IMR-90 (cell line): ENCODE results near the gene NPPA. TPM values are rescaled to one million over a fixed set of nuclear protein-coding genes. Genes with fewer than 3 reads are reported as not detected.

Source experiments
- ATAC-seq: fragments of 200-7000 bp; cut with Tn5 transposase; 2 replicates; pipeline ENCODE4 v1.9.1; 2020; ENCODE audit warnings: low read depth, mild to moderate bottlenecking, moderate library complexity
- BruUV-seq: library from RNA; stranded (reverse); fragments of 400-500 nt; replicated peaks from 2 replicates; lab custom pipeline; 2021; lab: Mats Ljungman, UMichigan
- CTCF ChIA-PET: fragments of 300-600 bp; formaldehyde crosslinking; extraction: SDS; loops from one replicate; lab custom pipeline; 2021; ENCODE audit warnings: antibody characterized with exemption; lab: Yijun Ruan, JAX
- POLR2A ChIA-PET: fragments of 300-600 bp; sonication (Branson Sonifier 250); formaldehyde crosslinking; loops from one replicate; lab custom pipeline; 2022; ENCODE audit warnings: antibody characterized with exemption; ENCODE audit not compliant: unreplicated experiment; lab: Charles Lee
- DNase-seq: peaks from one replicate; pipeline ENCODE4 v3.0.0; 2013
- H2AFZ ChIP-seq: replicated peaks from 2 replicates; pipeline ENCODE3; 2013; ENCODE audit warnings: low read length, mild to moderate bottlenecking; ENCODE audit not compliant: poor library complexity
- H2AK5ac ChIP-seq: 2 replicates; pipeline ENCODE4 v1.6.1; 2013; ENCODE audit warnings: low read depth, low read length, inconsistent platforms
- H2AK9ac ChIP-seq: replicated peaks from 2 replicates; pipeline ENCODE3; 2013; ENCODE audit warnings: mild to moderate bottlenecking, low read depth, low read length, moderate library complexity; ENCODE audit not compliant: poor library complexity
- H2BK120ac ChIP-seq: 2 replicates; pipeline ENCODE4 v1.6.1; 2013; ENCODE audit warnings: low read depth, low read length, inconsistent platforms
- H2BK15ac ChIP-seq: 3 replicates; pipeline ENCODE4 v1.6.1; 2013; ENCODE audit warnings: low read depth, low read length, inconsistent platforms
- H2BK20ac ChIP-seq: 2 replicates; pipeline ENCODE4 v1.6.1; 2013; ENCODE audit warnings: low read depth, mild to moderate bottlenecking, inconsistent platforms, low read length, moderate library complexity
- H2BK5ac ChIP-seq: 2 replicates; pipeline ENCODE4 v1.6.1; 2013; ENCODE audit warnings: mild to moderate bottlenecking, low read depth, low read length, inconsistent platforms; ENCODE audit not compliant: poor library complexity, severe bottlenecking
- H3K14ac ChIP-seq: replicated peaks from 2 replicates; pipeline ENCODE4 v1.6.1; 2013; ENCODE audit warnings: low read depth, low read length, inconsistent platforms
- H3K18ac ChIP-seq: 2 replicates; pipeline ENCODE4 v1.6.1; 2013; ENCODE audit warnings: low read depth, low read length, control low read depth
- H3K23ac ChIP-seq: 2 replicates; pipeline ENCODE4 v1.6.1; 2013; ENCODE audit warnings: low read depth, low read length, inconsistent platforms
- H3K27ac ChIP-seq: 2 replicates; pipeline ENCODE4 v1.5.1; 2013; ENCODE audit warnings: mild to moderate bottlenecking, control low read depth, low read length; ENCODE audit not compliant: insufficient read depth
- H3K27me3 ChIP-seq: 2 replicates; pipeline ENCODE4 v1.6.1; 2013; ENCODE audit warnings: low read length; ENCODE audit not compliant: control insufficient read depth, insufficient read depth
- H3K36me3 ChIP-seq: 2 replicates; pipeline ENCODE4 v1.6.1; 2013; ENCODE audit warnings: low read length, mixed read lengths; ENCODE audit not compliant: control insufficient read depth, insufficient read depth
- H3K4ac ChIP-seq: 2 replicates; pipeline ENCODE4 v1.6.1; 2013; ENCODE audit warnings: low read depth, low read length, inconsistent platforms
- H3K4me1 ChIP-seq: 2 replicates; pipeline ENCODE4 v1.6.1; 2013; ENCODE audit warnings: low read length, mixed read lengths; ENCODE audit not compliant: control insufficient read depth, insufficient read depth
- H3K4me2 ChIP-seq: 2 replicates; pipeline ENCODE4 v1.6.1; 2013; ENCODE audit warnings: low read depth, mild to moderate bottlenecking, control low read depth, low read length, moderate library complexity
- H3K4me3 ChIP-seq: 2 replicates; pipeline ENCODE4 v1.5.1; 2013; ENCODE audit warnings: low read depth, mild to moderate bottlenecking, control low read depth, low read length, moderate library complexity; ENCODE audit not compliant: insufficient read depth
- H3K56ac ChIP-seq: 2 replicates; pipeline ENCODE4 v1.6.1; 2013; ENCODE audit warnings: low read length, inconsistent platforms; ENCODE audit not compliant: insufficient read depth; ENCODE audit errors: extremely low read depth
- H3K79me1 ChIP-seq, 2 experiments: 2 replicates each; pipeline ENCODE4 v1.6.1; 2013; ENCODE audit warnings: low read length in 2 of 2, inconsistent platforms in 1 of 2, low read depth in 1 of 2
- H3K9ac ChIP-seq: 2 replicates; pipeline ENCODE4 v1.6.1; 2013; ENCODE audit warnings: low read depth, low read length, control low read depth
- H3K9me1 ChIP-seq: 2 replicates; pipeline ENCODE4 v1.6.1; 2013; ENCODE audit warnings: low read length, inconsistent platforms; ENCODE audit not compliant: insufficient read depth
- H3K9me3 ChIP-seq: 2 replicates; pipeline ENCODE4 v1.6.1; 2013; ENCODE audit warnings: low read length; ENCODE audit not compliant: control insufficient read depth, insufficient read depth
- H4K20me1 ChIP-seq: 2 replicates; pipeline ENCODE4 v1.6.1; 2013; ENCODE audit warnings: low read length, inconsistent platforms; ENCODE audit not compliant: insufficient read depth
- H4K5ac ChIP-seq: 2 replicates; pipeline ENCODE4 v1.6.1; 2013; ENCODE audit warnings: mild to moderate bottlenecking, low read depth, low read length, control low read depth
- H4K8ac ChIP-seq, 2 experiments: 2 replicates each; pipeline ENCODE4 v1.6.1; 2013; ENCODE audit warnings: low read depth in 2 of 2, low read length in 2 of 2, control low read depth in 1 of 2, inconsistent platforms in 1 of 2
- H4K91ac ChIP-seq: 2 replicates; pipeline ENCODE4 v1.6.1; 2013; ENCODE audit warnings: low read depth, low read length, inconsistent platforms; ENCODE audit not compliant: insufficient read depth
- BHLHE40 ChIP-seq: fragments of 150-350 bp; IDR thresholded peaks from 2 replicates; pipeline ENCODE4 v1.6.1; 2016; ENCODE audit warnings: mild to moderate bottlenecking, low read depth, low read length
- CEBPB ChIP-seq: IDR thresholded peaks from 2 replicates; pipeline ENCODE4 v1.6.1; 2012; ENCODE audit warnings: low read depth, low read length, improper control_type of control experiment
- CHD1 ChIP-seq: IDR thresholded peaks from 2 replicates; pipeline ENCODE4 v1.6.1; 2012; ENCODE audit warnings: low read depth, low read length, improper control_type of control experiment
- CTCF ChIP-seq: conservative IDR thresholded peaks from 2 replicates; pipeline ENCODE4 v1.5.1; 2012; ENCODE audit warnings: mild to moderate bottlenecking, low read depth, low read length, improper control_type of control experiment
- ELK1 ChIP-seq: fragments of 150-350 bp; IDR thresholded peaks from 2 replicates; pipeline ENCODE4 v1.6.1; 2016; ENCODE audit warnings: low read depth, mild to moderate bottlenecking, low read length, moderate library complexity, borderline replicate concordance
- FOS ChIP-seq: fragments of 150-350 bp; IDR thresholded peaks from 2 replicates; pipeline ENCODE4 v1.6.1; 2016; ENCODE audit warnings: low read depth, low read length
- MAFK ChIP-seq: IDR thresholded peaks from 2 replicates; pipeline ENCODE4 v1.6.1; 2012; ENCODE audit warnings: low read depth, low read length, improper control_type of control experiment
- MXI1 ChIP-seq: IDR thresholded peaks from 2 replicates; pipeline ENCODE4 v1.6.1; 2012; ENCODE audit warnings: low read depth, mild to moderate bottlenecking, low read length, moderate library complexity, borderline replicate concordance
- NFE2L2 ChIP-seq: fragments of 150-350 bp; IDR thresholded peaks from 2 replicates; pipeline ENCODE4 v1.6.1; 2016; ENCODE audit warnings: low read depth, mild to moderate bottlenecking, low read length
- POLR2A ChIP-seq: IDR thresholded peaks from 2 replicates; pipeline ENCODE4 v1.6.1; 2012; ENCODE audit warnings: mild to moderate bottlenecking, low read depth, low read length
- RAD21 ChIP-seq: IDR thresholded peaks from 2 replicates; pipeline ENCODE4 v1.6.1; 2012; ENCODE audit warnings: low read length, improper control_type of control experiment
- RCOR1 ChIP-seq: IDR thresholded peaks from 2 replicates; pipeline ENCODE4 v1.6.1; 2012; ENCODE audit warnings: mild to moderate bottlenecking, low read length, improper control_type of control experiment; ENCODE audit not compliant: insufficient replicate concordance
- RFX5 ChIP-seq: IDR thresholded peaks from 2 replicates; pipeline ENCODE4 v1.8.0; 2012; ENCODE audit warnings: low read depth, mild to moderate bottlenecking, low read length, moderate library complexity
- SMC3 ChIP-seq: fragments of 150-350 bp; IDR thresholded peaks from 2 replicates; pipeline ENCODE4 v1.6.1; 2016; ENCODE audit warnings: low read depth, mild to moderate bottlenecking, antibody characterized with exemption, low read length, moderate library complexity
- USF2 ChIP-seq: fragments of 150-350 bp; IDR thresholded peaks from 2 replicates; pipeline ENCODE4 v1.6.1; 2017; ENCODE audit warnings: mild to moderate bottlenecking, antibody characterized with exemption, low read length, low read depth
- WGBS, 2 experiments: methylation state at CpG; one replicate each; pipeline versions ENCODE4 v1.1.5 to v1.1.7; 2013; ENCODE audit warnings: missing lambda C conversion rate in 2 of 2; ENCODE audit not compliant: insufficient read length in 1 of 2; ENCODE audit errors: extremely low coverage in 2 of 2; 5-methylcytosine and 5-hydroxymethylcytosine counted together
- dilution Hi-C: fragments of 300-500 bp; cut with HindIII; formaldehyde crosslinking; loops from one replicate; pipeline ENCODE4 v1.14.3; 2018; ENCODE audit warnings: low sequenced_read_pairs; ENCODE audit not compliant: unreplicated experiment
- in situ Hi-C: fragments of 300-500 bp; cut with MboI; formaldehyde crosslinking; loops from 3 replicates; pipeline ENCODE4 v1.14.3; 2019; ENCODE audit warnings: low sequenced_read_pairs, inconsistent platforms, mixed read lengths
- intact Hi-C: fragments of 100-400 bp; cut with micrococcal nuclease; formaldehyde crosslinking; loops from 2 replicates; pipeline ENCODE4 v1.10.0; 2022
- polyA plus RNA-seq, 3 experiments: library from polyadenylated mRNA; depleted of rRNA; stranded (reverse); fragments of >200 nt; gene quantifications; 2 replicates each; pipeline ENCODE4 v1.2.3, GENCODE V29; 2012; ENCODE audit warnings: low replicate concordance in 1 of 3
- total RNA-seq: library from RNA; depleted of rRNA; stranded (reverse); fragments of >200 nt; gene quantifications from 2 replicates; pipeline ENCODE4 v1.2.3, GENCODE V29; 2012

NPPA gene
- total and polyA plus RNA-seq, 2 of the 4 experiments (the other 2 are of a cell fraction), result not detected

- Histone ChIP-seq H3K14ac (no peak overlapping the region), H3K23ac (no peak overlapping the region), H2AK9ac (no peak overlapping the region), H3K18ac (no peak overlapping the region), H2BK15ac (no peak overlapping the region), H3K9me1 (no peaks in the 10 kb centered on the region), H2BK20ac (no peak overlapping the region), H2AFZ (no peak overlapping the region), H3K9ac (no peak overlapping the region), H3K4ac (no peak overlapping the region), H3K4me3 (no peak overlapping the region), H3K36me3 (peaks cover 73% of the 10 kb centered on the region), H2BK5ac (no peak overlapping the region), H2BK120ac (no peak overlapping the region), H3K27me3 (no peaks in the 10 kb centered on the region), H3K27ac (no peak overlapping the region), H2AK5ac (no peak overlapping the region), H3K56ac (no peak overlapping the region), H4K5ac (no peak overlapping the region), H4K20me1 (peaks cover 9% of the 10 kb centered on the region; the same call in 1 of the 2 replicates), H3K9me3 (no peaks in the 10 kb centered on the region), H3K4me1 (no peaks in the 10 kb centered on the region), H3K79me1 (peaks cover 0 to 4% of the 10 kb centered on the region in 2 experiments; a peak in 2 of 4 replicates), H3K4me2 (no peak overlapping the region), H4K8ac (no peak overlapping the region), H4K91ac (no peak overlapping the region)
- ATAC-seq, result no peak
- BruUV-seq, result no TSS peak
- CTCF ChIA-PET, result no interaction called here
- in situ Hi-C loops (no loop called here), intact Hi-C loops (no loop called here), dilution Hi-C loops (no loop called here)
- 96% methylated on average over 3 of the region's 9 CpGs; no CpG with 5 or more reads in 1 of the 2 experiments for WGBS, 2 experiments
- DNase-seq, result no peak
- TF ChIP-seq POLR2A (no peak), NFE2L2 (no peak), USF2 (no peak), RFX5 (no peak), MAFK (no peak), FOS (no peak), CHD1 (no peak), CEBPB (no peak), RCOR1 (no peak), MXI1 (no peak), BHLHE40 (no peak), SMC3 (no peak), CTCF (no peak), RAD21 (no peak), ELK1 (no peak)
- POLR2A ChIA-PET, result interaction anchor here (0.6 kb wide), 1 partner anchor 235 kb away, joined by 3 read pairs; no protein-coding TSS in a partner anchor
These were observed 15.4 kb downstream of the NPPA start for GRCh38 chr1:11831945-11832725.
